ENCODE results near the gene ARRB1. TPM values are rescaled to one million over a fixed set of nuclear protein-coding genes. Genes with fewer than 3 reads are reported as not detected.

ARRB1 gene
- total and polyA plus RNA-seq, 9 of the 15 experiments (the other 6 are each of a cell fraction or from before 2014, with no cell fraction given): 6.6 to 45.4 (median 28.5) TPM

DNA sequence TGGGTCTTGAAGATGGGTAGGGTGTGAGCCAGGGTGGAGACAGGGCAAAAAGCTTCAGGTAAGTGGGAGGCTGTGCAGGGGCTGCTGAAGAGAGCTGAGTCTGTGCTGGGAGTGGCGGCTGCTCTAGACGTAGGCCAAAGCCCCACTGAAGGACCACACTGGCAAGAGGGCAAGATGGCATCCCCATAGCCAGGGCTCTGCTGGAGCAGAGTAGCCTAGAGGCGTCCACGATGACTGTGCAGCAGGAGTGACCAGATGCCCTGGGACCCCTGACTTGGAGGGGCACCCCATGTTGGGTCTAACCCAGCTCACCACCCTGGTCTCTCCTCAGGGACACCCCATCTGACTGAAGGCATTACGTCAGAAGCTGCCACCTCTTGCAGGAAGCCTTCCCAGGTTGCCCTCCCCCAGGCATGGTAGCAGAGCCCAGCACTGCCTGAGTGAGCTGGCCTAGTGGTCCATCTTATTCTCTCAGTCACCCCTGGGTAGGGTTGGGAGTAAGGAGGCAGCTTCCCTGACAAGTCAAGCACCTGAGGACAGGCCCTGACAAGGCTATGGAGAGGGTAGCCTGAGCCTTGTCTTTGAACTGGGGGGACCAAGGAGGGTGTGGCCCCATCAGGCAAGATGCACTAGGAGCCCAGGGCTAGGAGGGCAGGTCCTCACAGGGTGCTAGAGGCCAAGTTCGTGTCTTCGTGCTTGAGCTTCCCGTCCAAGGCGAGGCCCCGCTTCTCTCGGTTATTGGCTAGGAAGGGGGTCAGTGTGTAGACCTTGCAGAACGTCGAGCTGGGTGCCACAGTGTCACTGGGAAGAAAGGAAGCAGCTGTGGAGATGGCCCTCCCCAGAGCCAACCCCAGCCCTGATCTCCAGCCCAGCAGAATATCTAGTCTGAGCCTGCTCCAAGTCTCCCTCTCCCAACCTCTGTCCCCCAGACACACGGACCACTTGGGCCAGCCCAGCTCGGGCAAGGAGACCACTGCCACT, 77.8 kb downstream of the ARRB1 start (continued):
- TF ChIP-seq, protein P1, sequence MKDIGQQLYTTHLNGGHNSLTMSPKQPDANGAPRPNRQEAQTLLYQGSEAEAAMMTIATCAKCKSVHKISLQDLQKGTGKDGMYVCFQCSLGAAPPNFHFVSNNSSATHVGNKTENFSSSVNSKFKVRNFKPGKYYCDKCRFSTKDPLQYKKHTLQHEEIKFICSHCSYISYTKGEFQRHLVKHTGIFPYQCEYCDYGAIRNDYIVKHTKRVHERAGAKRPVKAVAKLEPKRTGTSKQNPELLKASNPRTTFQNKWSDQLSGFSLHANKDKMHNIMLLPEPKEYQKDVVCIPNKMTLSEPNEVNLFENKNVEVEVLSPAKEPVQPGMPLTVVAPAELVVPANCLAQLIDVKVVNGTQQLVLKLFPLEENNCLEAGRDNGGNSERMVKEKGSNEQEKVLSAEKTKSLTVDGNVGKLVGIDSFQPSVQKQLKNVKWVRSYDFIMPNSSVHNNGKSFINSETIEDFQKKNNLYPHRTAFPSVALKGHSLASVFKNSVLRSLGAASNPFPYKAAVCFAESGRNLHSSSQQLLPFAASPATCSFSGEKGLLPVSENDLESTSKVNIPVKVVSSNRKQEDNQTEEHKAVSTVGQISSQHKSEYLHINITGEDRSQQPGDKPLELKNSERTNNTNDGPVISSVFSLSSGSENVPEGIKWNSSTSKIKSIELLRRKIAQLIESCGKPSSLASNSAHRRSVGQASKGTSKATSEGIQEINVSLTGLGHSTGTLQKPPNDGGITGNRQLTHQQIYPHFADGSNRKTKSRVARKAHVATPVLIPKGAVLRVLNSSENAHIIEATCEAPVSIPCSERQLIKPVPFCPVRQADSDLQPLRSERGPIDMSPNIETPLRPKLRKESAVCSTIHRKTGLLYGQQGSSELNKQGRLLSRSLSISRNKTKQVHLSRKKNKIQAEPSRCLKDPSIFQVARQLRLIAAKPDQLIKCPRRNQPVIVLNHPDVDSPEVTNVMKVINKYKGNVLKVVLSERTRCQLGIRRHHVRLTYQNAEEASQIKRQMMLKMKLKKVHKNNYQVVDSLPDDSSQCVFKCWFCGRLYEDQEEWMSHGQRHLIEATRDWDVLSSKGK (CRISPR knock-in tag; IDR thresholded peaks at IDR 0.05): no peak
- TF ChIP-seq, protein P2, sequence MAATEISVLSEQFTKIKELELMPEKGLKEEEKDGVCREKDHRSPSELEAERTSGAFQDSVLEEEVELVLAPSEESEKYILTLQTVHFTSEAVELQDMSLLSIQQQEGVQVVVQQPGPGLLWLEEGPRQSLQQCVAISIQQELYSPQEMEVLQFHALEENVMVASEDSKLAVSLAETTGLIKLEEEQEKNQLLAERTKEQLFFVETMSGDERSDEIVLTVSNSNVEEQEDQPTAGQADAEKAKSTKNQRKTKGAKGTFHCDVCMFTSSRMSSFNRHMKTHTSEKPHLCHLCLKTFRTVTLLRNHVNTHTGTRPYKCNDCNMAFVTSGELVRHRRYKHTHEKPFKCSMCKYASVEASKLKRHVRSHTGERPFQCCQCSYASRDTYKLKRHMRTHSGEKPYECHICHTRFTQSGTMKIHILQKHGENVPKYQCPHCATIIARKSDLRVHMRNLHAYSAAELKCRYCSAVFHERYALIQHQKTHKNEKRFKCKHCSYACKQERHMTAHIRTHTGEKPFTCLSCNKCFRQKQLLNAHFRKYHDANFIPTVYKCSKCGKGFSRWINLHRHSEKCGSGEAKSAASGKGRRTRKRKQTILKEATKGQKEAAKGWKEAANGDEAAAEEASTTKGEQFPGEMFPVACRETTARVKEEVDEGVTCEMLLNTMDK (IDR thresholded peaks at IDR 0.05; ENCODE audit: borderline replicate concordance, insufficient read depth, low read depth, low read length, poor library complexity, severe bottlenecking): no peak
- TF ChIP-seq PCBP1 (IDR thresholded peaks at IDR 0.05; ENCODE audit: low read depth, low read length, poor library complexity, severe bottlenecking) (no peak), MIER1 (IDR thresholded peaks at IDR 0.05; ENCODE audit: low read depth) (no peak), ZKSCAN1 (IDR thresholded peaks at IDR 0.05; ENCODE audit: low read depth, low read length) (no peak), ZEB2 (IDR thresholded peaks at IDR 0.05) (no peak), ZFP36 (IDR thresholded peaks at IDR 0.05; ENCODE audit: low read depth, low read length, partially characterized antibody) (peak; percentile 95)
- TF ChIP-seq, protein P3, sequence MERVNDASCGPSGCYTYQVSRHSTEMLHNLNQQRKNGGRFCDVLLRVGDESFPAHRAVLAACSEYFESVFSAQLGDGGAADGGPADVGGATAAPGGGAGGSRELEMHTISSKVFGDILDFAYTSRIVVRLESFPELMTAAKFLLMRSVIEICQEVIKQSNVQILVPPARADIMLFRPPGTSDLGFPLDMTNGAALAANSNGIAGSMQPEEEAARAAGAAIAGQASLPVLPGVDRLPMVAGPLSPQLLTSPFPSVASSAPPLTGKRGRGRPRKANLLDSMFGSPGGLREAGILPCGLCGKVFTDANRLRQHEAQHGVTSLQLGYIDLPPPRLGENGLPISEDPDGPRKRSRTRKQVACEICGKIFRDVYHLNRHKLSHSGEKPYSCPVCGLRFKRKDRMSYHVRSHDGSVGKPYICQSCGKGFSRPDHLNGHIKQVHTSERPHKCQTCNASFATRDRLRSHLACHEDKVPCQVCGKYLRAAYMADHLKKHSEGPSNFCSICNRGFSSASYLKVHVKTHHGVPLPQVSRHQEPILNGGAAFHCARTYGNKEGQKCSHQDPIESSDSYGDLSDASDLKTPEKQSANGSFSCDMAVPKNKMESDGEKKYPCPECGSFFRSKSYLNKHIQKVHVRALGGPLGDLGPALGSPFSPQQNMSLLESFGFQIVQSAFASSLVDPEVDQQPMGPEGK (CRISPR knock-in tag; IDR thresholded peaks at IDR 0.05; ENCODE audit: borderline replicate concordance): no peak
